SIG-M5 treated with dmso at 0.1 percent for 504 hours (cell line): ENCODE results near the gene BLCAP.

Experiments
- DNase-seq: peaks from one replicate; lab custom pipeline; 2025; ENCODE audit not compliant: unreplicated experiment; lab: John Stamatoyannopoulos, UW

The BLCAP gene

DNA sequence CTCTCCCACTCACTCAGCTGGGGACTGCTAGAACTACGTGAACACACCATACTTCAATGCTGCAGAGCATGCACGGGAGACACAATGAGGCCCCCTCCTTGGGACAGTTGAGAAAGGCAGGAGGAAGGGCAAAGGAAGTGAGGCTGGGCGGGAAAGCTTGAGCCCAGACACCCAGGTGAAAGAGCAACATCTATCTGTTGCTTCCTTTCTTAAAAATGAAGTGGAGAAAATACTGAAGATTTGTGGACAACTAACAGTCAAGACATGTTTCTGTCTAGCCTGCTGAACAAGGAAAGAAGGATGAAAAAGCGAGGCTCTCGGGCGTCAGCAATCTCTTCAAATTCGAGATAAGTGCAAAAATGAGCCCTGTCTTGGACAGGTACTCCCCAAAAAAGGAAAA, 9.6 kb downstream of the BLCAP start:
- DNase-seq, result no peak

DNA sequence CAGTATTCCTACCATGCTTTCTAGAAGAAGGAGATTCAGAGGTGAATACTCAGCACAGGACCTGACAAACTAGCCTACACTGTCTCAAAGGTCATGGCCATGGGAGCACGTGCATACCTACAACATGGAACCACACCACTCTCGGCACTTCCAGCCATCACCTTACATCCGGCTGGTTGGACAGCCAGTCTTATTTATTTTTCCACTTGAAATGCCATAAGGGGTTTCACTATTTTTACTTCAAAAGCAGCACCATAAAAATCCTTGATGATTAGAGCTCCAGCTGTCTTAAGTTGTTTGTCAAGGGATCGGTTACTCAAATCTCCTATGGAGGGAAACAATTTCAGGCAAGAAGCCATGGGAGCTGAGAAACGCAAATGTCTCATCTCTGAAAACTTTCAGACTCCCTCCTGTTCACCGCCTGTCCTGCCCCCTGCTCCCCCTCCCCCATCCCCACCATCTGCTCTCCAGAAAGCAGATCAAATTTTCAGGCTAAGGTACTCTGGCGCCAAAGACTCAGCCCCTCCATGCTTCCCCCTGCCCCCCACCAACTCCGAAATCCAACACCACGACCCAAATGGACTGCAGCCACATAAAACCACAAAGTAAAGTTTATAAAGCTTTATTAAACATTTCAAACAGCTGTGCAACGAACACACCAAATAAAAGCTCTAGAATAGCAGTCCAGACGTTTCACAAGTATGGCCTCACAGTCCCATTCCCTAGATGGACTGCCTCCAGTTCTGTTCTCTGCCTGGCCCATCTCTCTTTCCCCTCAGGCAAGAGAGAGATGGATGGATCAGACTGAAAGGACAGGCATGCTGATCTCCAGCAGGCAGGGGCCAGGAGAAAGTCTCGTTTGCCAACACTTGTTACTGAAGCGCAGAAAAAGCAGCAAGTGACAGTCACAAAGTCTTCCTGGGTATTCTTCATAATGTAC, 10.6 kb downstream of the BLCAP start:
- DNase-seq, result no peak

DNA sequence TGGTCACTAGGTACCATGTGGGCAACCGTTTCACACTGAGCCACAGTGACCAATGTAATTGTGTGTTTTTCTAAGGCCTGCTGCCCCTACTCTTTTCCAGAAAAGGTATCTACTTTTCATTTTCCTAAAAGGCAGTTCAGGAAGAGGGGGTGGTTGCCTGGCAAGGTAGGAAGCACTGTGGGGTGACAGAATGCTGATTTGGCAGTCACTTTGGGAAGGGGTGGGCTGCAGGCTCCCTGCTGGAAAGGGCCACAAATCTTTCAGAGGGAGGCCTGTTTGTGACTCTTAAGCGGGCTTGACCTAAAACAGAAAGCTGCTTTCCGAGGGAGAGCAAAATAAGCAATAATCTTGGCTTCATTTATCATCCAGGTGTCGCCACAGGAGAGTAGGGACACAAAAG, 11.8 kb downstream of the BLCAP start:
- DNase-seq, result no peak

DNA sequence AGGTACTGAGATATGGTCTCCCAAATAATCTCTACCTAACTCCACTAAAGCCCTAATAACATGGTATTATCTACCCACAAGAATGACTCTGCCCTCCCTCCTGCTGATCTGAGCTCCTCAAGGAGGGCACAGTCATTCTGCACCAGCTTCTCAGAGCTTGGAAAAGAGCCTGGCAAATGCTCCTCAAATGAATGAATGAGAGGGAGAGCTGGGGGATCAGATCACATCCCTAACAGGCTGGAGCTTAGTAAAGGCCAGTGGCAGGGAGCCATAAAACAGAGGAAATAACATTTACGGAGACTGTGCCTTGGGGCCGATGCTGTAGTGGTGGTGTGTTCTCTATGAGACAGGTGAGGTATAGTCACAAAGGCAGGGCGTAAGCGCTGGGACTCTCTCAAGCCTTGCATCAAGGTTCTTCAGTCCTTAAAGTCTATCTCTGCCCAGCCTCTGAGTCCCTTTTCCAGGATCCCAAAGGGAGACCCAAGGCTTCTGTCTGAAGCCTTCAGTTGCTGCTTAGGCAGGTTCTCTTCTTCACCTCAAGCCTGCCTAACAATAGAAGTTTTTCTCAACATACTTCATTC, 13.8 kb downstream of the BLCAP start:
- DNase-seq, result no peak

- no peak for DNase-seq
Observed at GRCh38 chr20:37511610-37512275, 15.9 kb downstream of the BLCAP start.

DNA sequence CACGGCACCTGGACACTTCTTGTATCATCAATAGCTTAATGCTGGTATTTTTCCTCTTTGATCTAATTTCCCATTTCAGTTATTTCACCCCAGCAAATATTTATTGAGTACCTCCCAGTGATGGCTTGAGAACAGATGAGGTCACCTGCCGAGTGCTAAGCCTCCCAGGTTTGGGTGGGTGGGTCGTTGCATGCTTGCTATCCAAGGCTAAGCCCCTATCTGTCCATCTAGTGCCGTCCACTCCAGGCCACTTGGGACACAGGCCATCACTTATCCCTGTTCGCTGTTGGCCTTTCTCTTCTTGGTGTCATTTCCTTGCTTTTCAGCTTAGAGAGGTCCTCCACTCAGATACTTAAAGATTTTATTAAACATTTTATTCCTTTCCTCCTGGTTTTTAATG, 17.4 kb downstream of the BLCAP start:
- DNase-seq, result no peak

GRCh38 chr20:37506152-37506725, 21.4 kb downstream of the BLCAP start:
- no peak for DNase-seq

DNA sequence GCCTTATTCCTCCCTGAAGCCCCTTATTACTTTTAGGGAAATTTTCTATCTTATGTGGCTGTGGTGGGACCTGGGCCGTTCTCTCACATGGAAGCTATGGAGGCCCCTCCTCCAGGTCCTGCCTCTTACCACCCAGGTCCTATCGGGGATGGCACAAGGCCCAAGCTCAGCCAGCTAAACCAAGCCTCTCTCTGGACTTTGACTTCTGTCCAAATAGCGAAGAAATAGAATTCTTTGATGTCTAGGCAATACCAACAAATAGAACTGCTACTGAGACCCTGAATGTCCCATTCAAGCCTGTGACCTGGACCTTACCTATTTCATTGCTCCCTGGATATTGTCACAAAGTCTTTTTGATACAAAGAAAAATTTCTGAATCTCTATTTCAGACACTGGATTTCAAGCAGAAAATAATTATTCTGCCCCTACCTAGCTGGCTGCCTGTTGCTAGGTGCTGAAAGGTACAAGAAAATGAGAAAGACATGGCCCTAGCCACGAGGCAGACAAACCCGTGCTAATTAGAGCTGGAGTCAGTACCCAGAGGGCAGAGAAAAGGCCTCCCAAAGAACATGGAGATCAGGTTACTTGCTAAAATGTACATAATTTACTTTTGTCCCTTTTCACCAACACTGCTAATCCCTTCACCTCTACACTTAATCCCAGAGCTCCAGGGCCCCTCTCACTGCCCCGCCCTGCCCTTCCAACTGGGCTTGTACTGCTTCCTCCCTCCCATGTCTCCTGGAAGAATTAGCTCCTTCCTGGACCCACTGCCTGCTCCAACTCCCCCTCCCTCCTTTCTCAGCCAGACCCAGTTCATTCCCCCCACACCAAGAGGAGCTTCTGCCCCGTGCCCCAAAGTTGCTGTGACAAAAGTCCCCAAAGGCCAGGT, 22.2 kb downstream of the BLCAP start:
- DNase-seq, result no peak

DNA sequence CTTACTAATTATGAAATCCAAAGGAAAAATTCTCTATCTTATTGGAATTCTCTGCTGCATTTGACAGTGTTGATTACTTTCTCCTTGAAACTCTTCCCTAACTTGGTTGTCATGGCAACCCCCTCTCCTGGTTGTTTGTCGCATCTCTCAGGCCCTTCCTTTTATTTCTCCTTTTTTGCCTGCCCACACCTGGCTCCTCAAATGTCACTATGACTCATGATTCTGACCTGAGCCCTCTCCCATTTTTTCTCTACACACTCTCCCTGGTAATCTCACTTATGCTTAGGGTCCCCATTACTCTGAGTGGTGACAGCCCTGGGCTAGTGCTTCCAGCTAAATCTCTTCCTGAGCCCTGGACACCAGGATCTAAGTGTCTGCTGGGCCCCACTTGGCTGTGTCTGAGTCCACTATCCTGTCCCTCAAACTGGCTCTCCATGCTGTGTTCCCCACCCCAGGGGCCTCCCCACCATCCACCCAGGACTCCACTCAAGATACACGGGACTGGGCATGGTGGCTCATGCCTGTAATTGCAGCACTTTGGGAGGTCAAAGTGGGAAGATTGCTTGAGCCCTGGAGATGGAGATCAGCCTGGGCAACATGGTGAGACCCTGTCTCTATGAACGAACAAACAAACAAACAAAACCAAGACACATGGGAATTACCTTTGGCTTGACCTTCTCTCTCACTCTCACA, 23.1 kb downstream of the BLCAP start:
- no peak for DNase-seq

GRCh38 chr20:37503256-37503927, 24.3 kb downstream of the BLCAP start:
- no peak for DNase-seq

- no peak for DNase-seq
Observed at GRCh38 chr20:37502654-37503053, 25.0 kb downstream of the BLCAP start.

- no peak for DNase-seq
Observed at GRCh38 chr20:37501940-37502339, 25.7 kb downstream of the BLCAP start.

GRCh38 chr20:37500311-37500710, 27.4 kb downstream of the BLCAP start:
- DNase-seq, result no peak

DNA sequence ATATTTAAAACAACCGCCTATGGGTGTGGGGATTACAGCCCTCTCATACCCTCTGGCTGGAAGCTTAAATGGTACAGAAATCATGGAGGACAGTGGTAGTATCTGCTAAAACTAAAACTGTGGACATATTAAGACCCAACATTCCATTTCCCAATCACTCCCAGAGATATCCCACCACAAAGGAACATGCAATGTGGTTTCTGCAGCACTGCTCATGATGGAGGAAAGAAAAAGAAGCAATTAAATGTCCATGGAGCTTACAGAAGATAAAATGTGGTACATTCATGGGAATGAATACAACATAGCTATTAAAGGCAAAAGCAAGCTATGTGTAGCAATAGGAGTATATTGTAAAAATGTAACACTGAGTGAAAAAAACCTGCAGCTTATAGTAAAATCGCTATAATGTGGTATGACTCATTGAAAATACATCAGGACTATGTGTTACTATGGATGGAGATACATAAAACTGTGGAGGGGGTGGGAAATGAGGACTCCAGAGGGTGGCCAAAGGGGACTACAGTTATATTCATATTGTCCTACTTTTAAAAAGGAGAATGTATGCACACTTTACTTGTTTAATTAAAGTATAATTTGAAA, 29.5 kb downstream of the BLCAP start:
- DNase-seq, result no peak

DNA sequence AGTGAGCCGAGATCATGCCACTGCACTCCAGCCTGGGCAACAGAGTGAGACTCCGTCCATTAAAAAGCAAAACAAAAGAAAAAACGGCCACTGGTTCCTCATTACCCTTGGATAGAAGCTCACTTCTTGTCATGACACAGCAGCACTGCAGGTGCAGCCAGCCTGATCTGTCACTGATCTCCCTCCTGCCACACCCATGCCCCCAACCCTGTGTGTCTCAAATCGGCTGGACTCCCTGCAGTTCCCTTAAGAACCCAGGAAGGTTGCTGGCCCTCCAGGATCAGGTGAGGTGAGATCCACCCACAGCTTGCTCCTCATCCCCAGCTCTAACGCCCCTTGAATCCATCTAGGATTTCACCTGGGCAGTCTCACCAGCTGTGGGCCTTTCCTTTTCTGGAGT, 32.9 kb downstream of the BLCAP start:
- DNase-seq, result no peak

- DNase-seq, result no peak
Observed at GRCh38 chr20:37494301-37494700, 33.4 kb downstream of the BLCAP start.

DNA sequence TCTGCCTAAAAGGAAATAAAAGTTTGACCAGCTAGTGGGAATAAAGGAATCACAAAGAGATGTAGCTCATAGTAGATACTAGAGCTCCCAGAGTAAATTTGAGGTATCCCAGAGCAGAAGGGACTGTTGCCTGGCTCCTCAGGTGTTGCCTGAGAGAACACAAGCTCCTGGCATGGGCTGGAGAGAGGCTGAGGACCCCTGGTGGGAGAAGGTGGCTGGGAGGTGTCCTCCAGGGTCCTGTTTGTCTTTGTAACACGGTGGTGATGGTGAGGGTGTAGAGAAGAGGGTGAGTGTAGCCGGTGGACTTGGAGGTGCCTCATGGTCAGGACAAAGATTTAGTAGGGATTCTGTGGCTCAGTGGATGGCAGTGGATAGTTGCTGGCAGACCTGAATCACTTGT, 34.7 kb downstream of the BLCAP start:
- DNase-seq, result no peak

DNA sequence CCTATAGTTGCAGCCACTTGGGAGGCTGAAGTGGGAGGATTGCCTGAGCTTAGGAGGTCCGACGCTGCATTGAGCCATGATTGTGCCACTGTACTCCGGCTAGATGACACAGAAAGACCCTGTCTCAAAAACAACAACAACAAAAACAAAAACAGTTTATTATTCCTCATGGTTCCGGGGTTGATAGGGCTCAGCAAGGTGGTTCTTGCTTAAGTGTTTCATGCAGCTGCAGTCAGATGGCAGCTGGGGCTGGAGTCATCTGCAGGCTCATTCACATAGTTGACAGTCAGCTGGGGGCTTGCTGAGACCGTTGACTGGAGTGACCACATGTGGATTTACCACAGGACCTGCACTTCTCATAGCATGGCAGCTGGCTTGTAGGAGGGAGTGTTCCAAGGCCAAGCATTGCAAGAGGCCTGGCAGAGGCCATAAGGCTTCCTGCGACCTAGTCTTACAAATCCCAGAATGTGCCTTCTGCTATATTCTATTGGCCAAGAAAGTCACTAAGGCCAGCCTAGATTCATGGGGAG, 35.5 kb downstream of the BLCAP start:
- no peak for DNase-seq
